ENCODE results near the gene ATP6V0E1. TPM values are rescaled to one million over a fixed set of nuclear protein-coding genes. Genes with fewer than 3 reads are reported as not detected.
A peak's percentile ranks its signal among the peaks of the same experiment; 100 is the strongest.

The ATP6V0E1 gene
- total and polyA plus RNA-seq, 4 donors: 113 to 502 (median 353) TPM

GRCh38 chr5:173051746-173052145, 68.2 kb downstream of the ATP6V0E1 start:
- Histone ChIP-seq H3K36me3 (ENCODE audit: control insufficient read depth in 4 of 4, insufficient read depth in 4 of 4, low read length in 4 of 4) (no peaks in the 10 kb centered on the region), H3K4me3 (no peak overlapping the region), H3K9ac (ENCODE audit: insufficient read depth in 1 of 2, low read length in 2 of 2) (no peak overlapping the region), H3K27ac (ENCODE audit: low read depth in 1 of 2, low read length in 1 of 2) (no peak overlapping the region), H3K27me3 (ENCODE audit: control insufficient read depth in 3 of 3, insufficient read depth in 3 of 3, low read length in 2 of 3) (peaks cover 0 to 10% (median 0%) of the 10 kb centered on the region in 3 donors), H3K9me3 (ENCODE audit: control insufficient read depth in 4 of 4, insufficient read depth in 3 of 4, low read length in 3 of 4) (no peaks in the 10 kb centered on the region), H3K4me1 (ENCODE audit: control insufficient read depth in 5 of 5, insufficient read depth in 5 of 5, low read length in 5 of 5) (peaks cover 0 to 7% (median 0%) of the 10 kb centered on the region in 5 donors)
- no peak for DNase-seq
- ATAC-seq (ENCODE audit: insufficient read depth, low FRiP score): no peak
- 68 to 76% methylated on average over 5 of the region's 5 CpGs for WGBS, 2 donors
- TF ChIP-seq, protein P1, sequence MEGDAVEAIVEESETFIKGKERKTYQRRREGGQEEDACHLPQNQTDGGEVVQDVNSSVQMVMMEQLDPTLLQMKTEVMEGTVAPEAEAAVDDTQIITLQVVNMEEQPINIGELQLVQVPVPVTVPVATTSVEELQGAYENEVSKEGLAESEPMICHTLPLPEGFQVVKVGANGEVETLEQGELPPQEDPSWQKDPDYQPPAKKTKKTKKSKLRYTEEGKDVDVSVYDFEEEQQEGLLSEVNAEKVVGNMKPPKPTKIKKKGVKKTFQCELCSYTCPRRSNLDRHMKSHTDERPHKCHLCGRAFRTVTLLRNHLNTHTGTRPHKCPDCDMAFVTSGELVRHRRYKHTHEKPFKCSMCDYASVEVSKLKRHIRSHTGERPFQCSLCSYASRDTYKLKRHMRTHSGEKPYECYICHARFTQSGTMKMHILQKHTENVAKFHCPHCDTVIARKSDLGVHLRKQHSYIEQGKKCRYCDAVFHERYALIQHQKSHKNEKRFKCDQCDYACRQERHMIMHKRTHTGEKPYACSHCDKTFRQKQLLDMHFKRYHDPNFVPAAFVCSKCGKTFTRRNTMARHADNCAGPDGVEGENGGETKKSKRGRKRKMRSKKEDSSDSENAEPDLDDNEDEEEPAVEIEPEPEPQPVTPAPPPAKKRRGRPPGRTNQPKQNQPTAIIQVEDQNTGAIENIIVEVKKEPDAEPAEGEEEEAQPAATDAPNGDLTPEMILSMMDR (IDR thresholded peaks at IDR 0.05; ENCODE audit: control extremely low read depth, extremely low read depth): no peak

DNA sequence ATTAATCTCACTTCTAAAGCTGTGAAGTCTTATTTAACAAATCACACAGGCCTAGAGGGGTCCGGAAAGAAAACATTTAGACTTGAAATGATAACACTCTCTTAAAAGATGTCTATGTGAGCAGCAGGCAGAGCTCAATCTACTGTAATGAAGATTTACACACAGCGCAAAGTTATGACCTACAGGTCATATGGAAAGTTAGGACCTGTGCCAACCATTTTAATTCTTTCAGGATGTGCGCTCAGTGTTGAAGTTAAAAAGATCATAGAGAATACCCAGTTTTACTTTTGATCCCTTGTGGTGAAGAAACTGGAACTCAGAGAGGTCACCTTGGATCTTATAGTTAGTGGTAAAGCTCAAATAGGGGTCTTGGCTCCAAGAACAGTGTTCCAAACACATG, 69.5 kb downstream of the ATP6V0E1 start:
- TF ChIP-seq, protein P1 (IDR thresholded peaks at IDR 0.05; ENCODE audit: control extremely low read depth, extremely low read depth): no peak
- no peak for ATAC-seq (ENCODE audit: insufficient read depth, low FRiP score)

GRCh38 chr5:173055042-173055721, 71.6 kb downstream of the ATP6V0E1 start:
- TF ChIP-seq, protein P1 (IDR thresholded peaks at IDR 0.05; ENCODE audit: control extremely low read depth, extremely low read depth): no peak
- ATAC-seq (ENCODE audit: insufficient read depth, low FRiP score) (no peak), DNase-seq (no peak)
- H3K27ac ChIP-seq (ENCODE audit: low read depth in 1 of 2, low read length in 1 of 2): no peak overlapping the region
- H3K27me3 ChIP-seq (ENCODE audit: control insufficient read depth in 3 of 3, insufficient read depth in 3 of 3, low read length in 2 of 3): peaks cover 0 to 10% (median 0%) of the 10 kb centered on the region in 3 donors
- 29 to 35% methylated on average over 10 of the region's 10 CpGs for WGBS, 2 donors
- H3K4me1 ChIP-seq (ENCODE audit: control insufficient read depth in 5 of 5, insufficient read depth in 5 of 5, low read length in 5 of 5): peaks cover 0 to 14% (median 3%) of the 10 kb centered on the region in 5 donors
- H3K9me3 ChIP-seq (ENCODE audit: control insufficient read depth in 4 of 4, insufficient read depth in 3 of 4, low read length in 3 of 4): no peaks in the 10 kb centered on the region
- H3K9ac ChIP-seq (ENCODE audit: insufficient read depth in 1 of 2, low read length in 2 of 2): peak overlapping the region in 1 of 2 donors; percentile 40
- H3K36me3 ChIP-seq (ENCODE audit: control insufficient read depth in 4 of 4, insufficient read depth in 4 of 4, low read length in 4 of 4): peaks cover 0 to 3% (median 1%) of the 10 kb centered on the region in 4 donors
- H3K4me3 ChIP-seq: no peak overlapping the region

More for the DNA sequence above, 69.5 kb downstream of the ATP6V0E1 start:
- Histone ChIP-seq H3K36me3 (ENCODE audit: control insufficient read depth in 4 of 4, insufficient read depth in 4 of 4, low read length in 4 of 4) (no peaks in the 10 kb centered on the region), H3K27me3 (ENCODE audit: control insufficient read depth in 3 of 3, insufficient read depth in 3 of 3, low read length in 2 of 3) (peaks cover 0 to 10% (median 0%) of the 10 kb centered on the region in 3 donors), H3K9me3 (ENCODE audit: control insufficient read depth in 4 of 4, insufficient read depth in 3 of 4, low read length in 3 of 4) (no peaks in the 10 kb centered on the region), H3K4me1 (ENCODE audit: control insufficient read depth in 5 of 5, insufficient read depth in 5 of 5, low read length in 5 of 5) (peaks cover 0 to 11% (median under 1%) of the 10 kb centered on the region in 5 donors), H3K27ac (ENCODE audit: low read depth in 1 of 2, low read length in 1 of 2) (no peak overlapping the region), H3K9ac (ENCODE audit: insufficient read depth in 1 of 2, low read length in 2 of 2) (no peak overlapping the region), H3K4me3 (no peak overlapping the region)
- DNase-seq: no peak
- WGBS, 2 donors: 72 to 84% methylated on average over 3 of the region's 3 CpGs
